Measurements from ENCODE around the gene OMP. TPM values are rescaled to one million over a fixed set of nuclear protein-coding genes. Genes with fewer than 3 reads are reported as not detected.

Gene OMP
- total and polyA plus RNA-seq, 2 of the 4 experiments (the other 2 are of a cell fraction): 0.27 TPM; not detected in 1

- H3K9ac ChIP-seq (ENCODE audit: low read depth, low read length): no peak overlapping the region
- ChIA-PET POLR2A (ENCODE audit: unreplicated experiment) (no interaction called here), CTCF (no interaction called here)
- TF ChIP-seq FOS (IDR thresholded peaks at IDR 0.05; ENCODE audit: low read depth, low read length): no peak
- TF ChIP-seq SMC3 (IDR thresholded peaks at IDR 0.05; ENCODE audit: low read depth, low read length): no peak
- no peak for TF ChIP-seq RAD21 (IDR thresholded peaks at IDR 0.05; ENCODE audit: low read length)
- no peak for TF ChIP-seq ELK1 (IDR thresholded peaks at IDR 0.05; ENCODE audit: borderline replicate concordance, low read depth, low read length)
- no peak for TF ChIP-seq NFE2L2 (IDR thresholded peaks at IDR 0.05; ENCODE audit: low read depth, low read length)
- TF ChIP-seq USF2 (IDR thresholded peaks at IDR 0.05; ENCODE audit: low read depth, low read length): no peak
- H4K5ac ChIP-seq (ENCODE audit: low read depth, low read length): no peak overlapping the region
- H3K79me1 ChIP-seq (ENCODE audit: low read depth in 1 of 2, low read length in 2 of 2): no peaks in the 10 kb centered on the region
- in situ Hi-C loops (cut with MboI; ENCODE audit: low sequenced_read_pairs): no loop called here
- ATAC-seq (ENCODE audit: low read depth): no peak
- no peak overlapping the region for H4K8ac ChIP-seq (ENCODE audit: low read depth in 2 of 2, low read length in 2 of 2)
- no peak for DNase-seq
- no peak overlapping the region for H2BK15ac ChIP-seq (ENCODE audit: low read depth, low read length)
- no peaks in the 10 kb centered on the region for H3K27me3 ChIP-seq (ENCODE audit: control insufficient read depth, insufficient read depth, low read length)
- H3K27ac ChIP-seq (ENCODE audit: insufficient read depth, low read length): no peak overlapping the region
- H3K36me3 ChIP-seq (ENCODE audit: control insufficient read depth, insufficient read depth, low read length): no peaks in the 10 kb centered on the region
- no CpG with 5 or more reads among the region's 6 CpGs for WGBS, 2 experiments (ENCODE audit: extremely low coverage in 2 of 2, insufficient read length in 1 of 2)
- no peak overlapping the region for H2AK5ac ChIP-seq (ENCODE audit: low read depth, low read length)
- no peak overlapping the region for H3K18ac ChIP-seq (ENCODE audit: low read depth, low read length)
- no peak overlapping the region for H4K91ac ChIP-seq (ENCODE audit: insufficient read depth, low read depth, low read length)
- BruUV-seq (replicated peaks): no TSS peak
- no peak overlapping the region for H2BK5ac ChIP-seq (ENCODE audit: low read depth, low read length, poor library complexity, severe bottlenecking)
- no peak overlapping the region for H3K4me2 ChIP-seq (ENCODE audit: low read depth, low read length)
- no peak overlapping the region for H3K23ac ChIP-seq (ENCODE audit: low read depth, low read length)
- H3K9me1 ChIP-seq (ENCODE audit: insufficient read depth, low read length): no peaks in the 10 kb centered on the region
- H3K9me3 ChIP-seq (ENCODE audit: control insufficient read depth, insufficient read depth, low read length): no peaks in the 10 kb centered on the region
- H2BK120ac ChIP-seq (ENCODE audit: low read depth, low read length): no peak overlapping the region
- no peak overlapping the region for H2BK20ac ChIP-seq (ENCODE audit: low read depth, low read length)
- peaks cover 10% of the 10 kb centered on the region; the same call in 1 of the 2 replicates for H3K4me1 ChIP-seq (ENCODE audit: control insufficient read depth, insufficient read depth, low read length)
- dilution Hi-C loops (cut with HindIII; ENCODE audit: low sequenced_read_pairs, unreplicated experiment): no loop called here
- no peak overlapping the region for H3K4ac ChIP-seq (ENCODE audit: low read depth, low read length)
- H2AFZ ChIP-seq (replicated peaks; ENCODE audit: low read length, poor library complexity): no peak overlapping the region
- H2AK9ac ChIP-seq (replicated peaks; ENCODE audit: low read depth, low read length, poor library complexity): no peak overlapping the region
- no peak overlapping the region for H3K14ac ChIP-seq (replicated peaks; ENCODE audit: low read depth, low read length)
- H3K4me3 ChIP-seq (ENCODE audit: insufficient read depth, low read depth, low read length): no peak overlapping the region
- intact Hi-C loops (cut with micrococcal nuclease): no loop called here
- no peak overlapping the region for H3K56ac ChIP-seq (ENCODE audit: extremely low read depth, insufficient read depth, low read length)
- H4K20me1 ChIP-seq (ENCODE audit: insufficient read depth, low read length): no peaks in the 10 kb centered on the region
Measured at GRCh38 chr11:77131560-77131959, 28.9 kb downstream of the OMP start.

All from IMR-90 (cell line).